GM19023 (cell line): ENCODE data around the gene PLAC8L1.

ENCODE experiments used
- ATAC-seq: cut with Tn5 transposase; IDR thresholded peaks from one replicate; pipeline ENCODE4 v1.9.1; 2021; ENCODE audit warnings: mild to moderate bottlenecking, moderate library complexity; ENCODE audit not compliant: unreplicated experiment

The PLAC8L1 gene

GRCh38 chr5:146047396-146047795 is 58.0 kb downstream of the PLAC8L1 start:
- ATAC-seq = no peak

- ATAC-seq = no peak
Measured at GRCh38 chr5:146043722-146044121, 61.7 kb downstream of the PLAC8L1 start.

- no peak for ATAC-seq
Measured at GRCh38 chr5:146042628-146043279, 62.6 kb downstream of the PLAC8L1 start.

GRCh38 chr5:146041180-146041789 is 64.1 kb downstream of the PLAC8L1 start:
- ATAC-seq = peak; percentile 80

- ATAC-seq = no peak
Measured at GRCh38 chr5:146040527-146040926, 64.8 kb downstream of the PLAC8L1 start.

GRCh38 chr5:146039420-146039819 is 66.0 kb downstream of the PLAC8L1 start:
- no peak for ATAC-seq

- ATAC-seq = no peak
Measured at GRCh38 chr5:146034605-146035004, 70.8 kb downstream of the PLAC8L1 start.
